Activated CD4-positive, alpha-beta memory T cell treated with anti-CD3 and anti-CD28 coated beads, Interleukin-2, amount 10 ng/mL, durations not matched to agents 7 days and 5 days (primary cell): ENCODE measurements around the gene C1QTNF8. TPM values are rescaled to one million over a fixed set of nuclear protein-coding genes. Genes with fewer than 3 reads are reported as not detected.

Experiments
- CTCF ChIA-PET: fragments of 350-600 bp; sonication (Branson Sonifier 250); formaldehyde crosslinking; loops from one replicate; lab custom pipeline; 2021; ENCODE audit warnings: antibody characterized with exemption, inconsistent platforms; lab: Charles Lee
- POLR2A ChIA-PET: fragments of 350-600 bp; sonication (Branson Sonifier 250); formaldehyde crosslinking; loops from one replicate; lab custom pipeline; 2021; ENCODE audit warnings: antibody characterized with exemption; lab: Charles Lee
- DNase-seq: peaks from one replicate; pipeline ENCODE4 v3.0.0-alpha.2; 2020
- H3K27ac Mint-ChIP-seq: one replicate; pipeline ENCODE4 v1.8.0; 2021; ENCODE audit warnings: mild to moderate bottlenecking, mixed read lengths
- H3K27me3 Mint-ChIP-seq: one replicate; pipeline ENCODE4 v1.8.0; 2021; ENCODE audit warnings: mixed read lengths
- H3K36me3 Mint-ChIP-seq: one replicate; pipeline ENCODE4 v1.8.0; 2021; ENCODE audit warnings: low read depth, mixed read lengths
- H3K4me1 Mint-ChIP-seq: one replicate; pipeline ENCODE4 v1.8.0; 2021; ENCODE audit warnings: mixed read lengths
- H3K4me3 Mint-ChIP-seq: one replicate; pipeline ENCODE4 v1.8.0; 2021; ENCODE audit warnings: mild to moderate bottlenecking, mixed read lengths
- H3K9me3 Mint-ChIP-seq: one replicate; pipeline ENCODE4 v1.8.0; 2021; ENCODE audit warnings: mixed read lengths
- total RNA-seq, 2 experiments: library from RNA; stranded (reverse); gene quantifications; one replicate each; pipeline ENCODE4 v1.2.3, GENCODE V29; 2021

C1QTNF8 gene, protein sequence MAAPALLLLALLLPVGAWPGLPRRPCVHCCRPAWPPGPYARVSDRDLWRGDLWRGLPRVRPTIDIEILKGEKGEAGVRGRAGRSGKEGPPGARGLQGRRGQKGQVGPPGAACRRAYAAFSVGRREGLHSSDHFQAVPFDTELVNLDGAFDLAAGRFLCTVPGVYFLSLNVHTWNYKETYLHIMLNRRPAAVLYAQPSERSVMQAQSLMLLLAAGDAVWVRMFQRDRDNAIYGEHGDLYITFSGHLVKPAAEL
- not detected for total RNA-seq

DNA sequence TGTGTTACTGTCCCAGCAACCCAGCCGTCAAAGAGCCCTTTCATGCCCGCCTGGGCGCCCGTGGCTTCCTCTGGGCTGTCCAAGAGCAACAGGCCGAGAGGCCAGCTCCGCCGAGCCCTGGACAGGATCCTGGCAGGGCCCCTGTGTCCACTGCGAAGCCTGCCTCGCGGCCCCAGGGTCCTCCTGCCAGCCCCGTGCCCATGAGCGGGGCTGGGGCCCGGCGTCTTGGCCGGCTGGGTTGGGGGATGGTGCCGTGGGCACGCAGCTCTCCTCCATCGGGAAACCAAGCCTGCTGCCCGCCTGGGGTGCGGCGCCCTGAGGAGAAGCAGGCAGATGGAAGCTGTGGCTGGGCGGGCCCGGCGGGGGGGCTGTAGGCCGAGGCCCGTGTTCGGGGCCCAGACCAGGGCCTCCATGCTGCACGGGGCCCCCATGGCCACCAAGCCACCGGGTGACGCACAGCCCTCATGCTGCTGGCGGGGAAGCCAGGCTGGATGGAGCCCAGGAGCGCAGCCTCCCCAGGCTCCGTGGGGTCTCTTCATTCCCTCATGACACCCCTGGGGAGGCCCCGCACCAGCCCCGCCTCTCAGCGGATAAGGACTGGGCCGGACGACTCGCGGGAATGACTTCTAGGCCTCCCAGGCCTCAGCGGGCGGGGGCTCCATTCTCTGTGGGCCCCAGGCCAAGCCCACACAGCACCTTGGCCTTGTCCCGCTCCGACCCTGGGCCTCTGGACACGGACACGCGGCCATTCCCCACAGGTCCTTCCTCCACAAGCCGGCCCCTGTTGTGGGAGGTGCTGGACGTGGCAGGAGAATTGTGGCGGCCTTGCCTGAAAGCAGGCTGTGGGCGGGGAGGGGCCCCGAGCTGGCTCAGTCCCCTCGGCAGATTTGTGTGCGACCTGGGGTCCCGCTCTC lies at the start of gene C1QTNF8:
C1QTNF8 (minus strand) TSS at position 76 of the 914 bp plus-strand sequence. CDS start 1,322 bp downstream, outside the sequence.
- H3K27ac Mint-ChIP-seq = no peak within 1 kb of the TSS
- H3K4me3 Mint-ChIP-seq = no peak within 1 kb of the TSS
- peaks cover 8% of the 10 kb centered on the region for H3K9me3 Mint-ChIP-seq
- no peaks in the 10 kb centered on the region for H3K27me3 Mint-ChIP-seq
- DNase-seq = no peak
- ChIA-PET POLR2A (no interaction called here), CTCF (no interaction called here)
- no peaks in the 10 kb centered on the region for H3K4me1 Mint-ChIP-seq
- peaks cover 5% of the 10 kb centered on the region for H3K36me3 Mint-ChIP-seq

DNA sequence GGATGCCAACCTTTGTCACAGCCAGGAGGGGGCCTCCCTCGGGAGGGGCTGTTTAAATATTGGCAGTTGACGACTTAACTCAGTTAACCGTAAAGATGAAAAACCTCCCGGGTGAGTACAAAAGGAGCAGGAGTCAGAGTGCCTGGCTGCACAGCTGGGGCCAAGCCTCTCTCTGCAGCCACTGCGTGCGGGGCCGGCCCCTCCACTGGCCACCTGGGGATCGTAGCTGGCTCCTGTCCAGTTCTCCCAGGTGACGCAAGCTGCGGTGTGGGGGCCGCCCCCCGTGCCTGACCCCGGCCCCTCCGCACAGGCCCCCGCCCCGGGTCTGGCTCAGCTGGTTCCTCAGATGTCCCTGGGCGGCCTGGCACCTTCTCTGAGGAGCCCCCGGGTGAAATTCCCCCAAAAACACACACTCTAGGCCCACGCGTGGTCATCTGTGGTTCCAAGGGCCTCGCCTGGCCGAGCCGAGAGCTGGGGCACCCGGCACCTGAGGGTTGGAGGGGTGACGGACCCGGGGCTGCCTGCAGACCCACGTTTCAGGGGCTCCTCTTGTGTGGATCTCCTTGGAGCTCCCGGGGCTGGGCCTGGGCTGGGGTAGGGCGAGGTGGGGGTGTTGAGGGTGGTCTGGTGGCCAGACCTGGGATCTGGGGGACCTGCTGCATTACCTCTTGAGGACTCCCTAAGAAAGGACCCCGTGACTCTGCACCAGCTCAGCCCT lies 49.5 kb upstream of the C1QTNF8 start:
- ChIA-PET CTCF (no interaction called here), POLR2A (no interaction called here)
- Mint-ChIP-seq H3K4me1 (no peaks in the 10 kb centered on the region), H3K36me3 (no peaks in the 10 kb centered on the region), H3K9me3 (no peaks in the 10 kb centered on the region), H3K4me3 (no peak overlapping the region), H3K27me3 (no peaks in the 10 kb centered on the region), H3K27ac (no peak overlapping the region)
- no peak for DNase-seq

DNA sequence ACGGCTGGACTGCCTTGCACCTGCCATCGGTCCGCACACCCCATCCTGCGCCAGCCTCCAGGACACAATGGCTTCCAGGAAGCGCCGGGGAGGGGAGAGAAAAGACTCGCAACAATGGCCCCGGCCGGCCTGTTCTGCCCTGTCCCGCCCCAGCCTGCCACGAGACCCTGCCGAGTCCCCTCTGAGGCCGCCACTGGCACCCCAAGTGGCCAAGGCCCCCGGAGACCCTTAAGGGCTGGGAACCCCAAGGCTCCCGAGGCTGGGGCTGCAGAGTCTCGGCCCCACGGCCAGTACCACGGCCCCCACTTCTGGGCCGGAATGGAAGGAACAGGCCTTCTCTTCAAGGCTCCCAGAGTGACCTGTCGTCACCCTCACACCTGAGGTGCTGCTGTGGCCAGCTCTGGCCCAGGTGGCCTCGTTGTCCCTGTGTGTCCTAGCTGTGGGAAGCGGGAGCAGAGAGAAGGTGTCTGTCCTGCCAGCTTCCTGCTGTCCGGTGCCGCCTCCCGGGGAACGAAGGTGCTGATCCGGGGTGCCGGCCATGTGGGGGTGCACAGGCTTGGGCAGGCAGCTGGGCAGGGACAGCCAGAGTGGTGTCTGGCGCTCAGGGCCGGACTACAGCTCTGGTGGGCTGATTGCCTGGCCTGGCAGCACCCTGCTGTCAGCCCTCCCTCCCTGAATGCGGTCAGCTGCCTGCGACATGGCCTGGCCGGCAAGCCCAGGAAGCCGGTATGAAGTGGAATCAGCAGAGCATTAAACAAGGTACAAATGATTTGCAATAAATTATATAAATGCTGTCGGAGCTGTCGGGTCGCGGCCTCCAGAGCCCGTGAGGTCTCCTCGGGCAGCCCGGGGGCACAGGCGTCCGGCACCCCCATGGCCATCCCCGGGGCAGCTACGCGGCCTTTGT lies 48.7 kb upstream of the C1QTNF8 start:
- Mint-ChIP-seq H3K9me3 (no peaks in the 10 kb centered on the region), H3K27ac (no peak overlapping the region), H3K36me3 (no peaks in the 10 kb centered on the region), H3K4me1 (no peaks in the 10 kb centered on the region), H3K4me3 (no peak overlapping the region), H3K27me3 (no peaks in the 10 kb centered on the region)
- POLR2A ChIA-PET = no interaction called here
- no peak for DNase-seq
- CTCF ChIA-PET = no interaction called here

DNA sequence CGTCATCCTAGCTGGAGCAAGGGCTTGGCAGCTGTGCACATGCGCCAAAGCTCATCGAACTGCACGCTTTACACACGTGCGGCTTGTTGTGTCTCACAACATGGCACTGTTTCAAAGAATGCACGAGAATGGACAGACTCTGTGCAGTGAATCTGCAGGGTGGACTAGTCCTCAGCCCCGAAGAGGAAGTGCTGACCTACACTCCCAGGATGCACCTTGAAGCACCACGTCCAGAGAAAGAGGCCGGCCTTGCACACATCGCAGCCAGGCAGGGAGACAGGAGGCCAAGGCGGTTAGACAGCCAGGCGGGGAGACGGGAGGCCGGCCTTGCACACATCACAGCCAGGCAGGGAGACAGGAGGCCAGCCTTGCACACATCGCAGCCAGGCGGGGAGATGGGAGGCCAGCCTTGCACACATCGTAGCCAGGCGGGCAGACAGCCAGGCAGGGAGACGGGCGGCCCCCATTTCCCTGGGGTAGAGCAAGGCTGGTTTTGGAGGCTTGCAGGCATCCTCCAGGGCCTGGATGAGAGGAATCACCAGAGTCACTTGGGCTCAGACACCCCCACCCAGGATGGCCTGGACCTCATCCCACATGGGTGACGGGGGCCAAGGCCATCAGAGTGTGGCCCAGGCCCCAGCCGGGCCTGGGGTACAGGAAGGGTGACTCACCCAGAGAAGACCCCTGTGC lies 47.9 kb upstream of the C1QTNF8 start:
- H3K4me3 Mint-ChIP-seq = no peak overlapping the region
- ChIA-PET CTCF (no interaction called here), POLR2A (no interaction called here)
- no peaks in the 10 kb centered on the region for H3K27me3 Mint-ChIP-seq
- no peaks in the 10 kb centered on the region for H3K9me3 Mint-ChIP-seq
- no peaks in the 10 kb centered on the region for H3K36me3 Mint-ChIP-seq
- H3K27ac Mint-ChIP-seq = no peak overlapping the region
- H3K4me1 Mint-ChIP-seq = no peaks in the 10 kb centered on the region
- no peak for DNase-seq

DNA sequence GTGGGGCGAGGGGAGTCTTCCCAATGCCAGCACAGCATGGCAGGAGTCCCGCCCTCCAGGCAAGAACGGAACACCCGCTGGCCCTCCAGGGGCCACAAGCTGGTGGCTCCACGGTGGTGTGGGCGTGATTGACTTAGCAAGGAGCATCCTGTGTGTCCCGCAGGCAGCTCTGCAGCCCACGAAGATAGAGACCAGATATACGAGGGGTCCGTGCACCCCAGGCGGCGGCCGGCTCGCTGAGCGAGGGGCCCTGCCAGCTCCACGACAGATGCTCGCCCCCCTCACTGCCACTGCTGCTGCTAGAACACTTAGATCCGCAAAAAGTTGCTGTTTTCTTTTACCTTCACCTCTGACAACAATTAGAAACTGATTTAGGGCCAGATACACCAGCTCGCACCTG lies 46.9 kb upstream of the C1QTNF8 start:
- no peak for DNase-seq
- no peaks in the 10 kb centered on the region for H3K9me3 Mint-ChIP-seq
- ChIA-PET POLR2A (no interaction called here), CTCF (interaction anchor here (0.7 kb wide), 1 partner anchor 41 kb away, joined by 3 read pairs; no protein-coding TSS in a partner anchor)
- no peaks in the 10 kb centered on the region for H3K4me1 Mint-ChIP-seq
- no peak overlapping the region for H3K4me3 Mint-ChIP-seq
- H3K27me3 Mint-ChIP-seq = no peaks in the 10 kb centered on the region
- H3K27ac Mint-ChIP-seq = no peak overlapping the region
- H3K36me3 Mint-ChIP-seq = no peaks in the 10 kb centered on the region

DNA sequence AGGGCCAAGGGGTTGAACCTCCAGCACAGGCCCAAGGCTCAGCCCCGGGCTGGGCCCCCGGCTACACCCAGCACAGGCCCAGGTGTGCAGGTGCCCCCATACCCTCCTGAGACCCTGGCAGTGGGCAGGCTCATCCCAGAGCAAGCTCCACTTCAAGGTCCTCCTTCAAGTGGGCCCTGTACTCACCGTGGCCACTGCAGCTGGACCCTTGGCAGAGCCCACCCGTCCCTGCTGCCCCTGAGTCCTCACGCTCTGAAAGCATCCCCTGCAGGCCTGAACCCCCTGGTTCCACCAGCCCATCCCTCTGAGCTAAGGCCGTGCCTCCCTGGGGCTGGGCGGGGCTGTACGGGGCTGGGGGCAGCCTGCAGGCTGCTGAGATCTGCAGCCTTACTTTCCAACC lies 45.7 kb upstream of the C1QTNF8 start:
- no peak overlapping the region for H3K27ac Mint-ChIP-seq
- ChIA-PET POLR2A (no interaction called here), CTCF (no interaction called here)
- DNase-seq = no peak
- H3K9me3 Mint-ChIP-seq = no peaks in the 10 kb centered on the region
- H3K4me1 Mint-ChIP-seq = no peaks in the 10 kb centered on the region
- H3K27me3 Mint-ChIP-seq = no peaks in the 10 kb centered on the region
- no peaks in the 10 kb centered on the region for H3K36me3 Mint-ChIP-seq
- H3K4me3 Mint-ChIP-seq = no peak overlapping the region

DNA sequence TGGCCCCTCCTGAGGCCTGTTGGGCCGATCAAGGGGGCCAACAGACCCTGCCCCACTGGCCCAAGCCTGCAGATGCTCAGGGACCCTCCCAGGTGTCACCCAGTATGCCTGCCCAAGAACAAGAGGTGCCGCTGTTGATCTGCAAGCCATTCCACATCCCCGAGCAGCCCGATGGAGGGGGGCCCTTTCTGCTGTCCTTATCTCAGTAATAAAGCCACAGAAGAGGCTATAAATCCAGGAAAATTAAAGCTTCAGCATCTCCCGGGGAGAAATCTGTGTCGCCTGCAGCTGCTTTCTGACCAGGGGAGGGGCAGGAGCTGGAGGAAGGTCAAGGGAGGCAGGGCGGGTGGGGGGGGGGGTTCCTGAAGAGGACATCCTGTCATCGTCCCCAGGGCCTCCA lies 45.1 kb upstream of the C1QTNF8 start:
- no peaks in the 10 kb centered on the region for H3K36me3 Mint-ChIP-seq
- H3K4me3 Mint-ChIP-seq = no peak overlapping the region
- H3K4me1 Mint-ChIP-seq = no peaks in the 10 kb centered on the region
- CTCF ChIA-PET = no interaction called here
- no peaks in the 10 kb centered on the region for H3K9me3 Mint-ChIP-seq
- no peaks in the 10 kb centered on the region for H3K27me3 Mint-ChIP-seq
- no peak overlapping the region for H3K27ac Mint-ChIP-seq
- POLR2A ChIA-PET = no interaction called here
- no peak for DNase-seq

DNA sequence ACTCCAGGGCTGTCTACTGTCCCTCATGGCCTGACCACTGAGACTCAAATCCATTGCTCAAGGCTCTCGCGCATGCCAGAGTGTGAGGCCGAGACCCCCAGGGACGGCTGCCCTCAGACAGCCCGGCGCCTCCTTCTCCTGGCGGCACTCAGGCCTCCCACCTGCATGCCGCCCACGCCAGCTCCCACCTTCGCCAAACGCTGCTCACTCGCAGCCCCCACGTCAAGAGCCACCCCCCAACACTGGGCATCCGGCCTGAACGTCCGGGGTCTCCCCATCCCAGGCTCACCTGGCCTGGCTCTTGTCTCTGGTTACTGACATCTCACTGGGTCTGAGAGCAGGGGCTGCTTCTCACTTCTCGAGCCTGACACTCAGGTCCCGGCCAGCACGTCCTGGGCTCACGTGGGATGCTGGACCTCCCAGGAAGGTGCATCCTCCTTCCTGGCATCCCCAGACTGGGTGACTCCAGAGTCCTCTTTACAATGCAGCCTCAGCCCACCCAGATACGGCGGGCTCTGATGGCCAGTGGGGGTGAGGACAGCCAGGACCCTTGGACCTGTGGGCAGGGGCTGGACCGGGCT lies 44.6 kb upstream of the C1QTNF8 start:
- DNase-seq = no peak
- Mint-ChIP-seq H3K27me3 (no peaks in the 10 kb centered on the region), H3K27ac (no peak overlapping the region), H3K36me3 (no peaks in the 10 kb centered on the region), H3K4me1 (no peaks in the 10 kb centered on the region), H3K9me3 (no peaks in the 10 kb centered on the region), H3K4me3 (no peak overlapping the region)
- ChIA-PET CTCF (no interaction called here), POLR2A (no interaction called here)

DNA sequence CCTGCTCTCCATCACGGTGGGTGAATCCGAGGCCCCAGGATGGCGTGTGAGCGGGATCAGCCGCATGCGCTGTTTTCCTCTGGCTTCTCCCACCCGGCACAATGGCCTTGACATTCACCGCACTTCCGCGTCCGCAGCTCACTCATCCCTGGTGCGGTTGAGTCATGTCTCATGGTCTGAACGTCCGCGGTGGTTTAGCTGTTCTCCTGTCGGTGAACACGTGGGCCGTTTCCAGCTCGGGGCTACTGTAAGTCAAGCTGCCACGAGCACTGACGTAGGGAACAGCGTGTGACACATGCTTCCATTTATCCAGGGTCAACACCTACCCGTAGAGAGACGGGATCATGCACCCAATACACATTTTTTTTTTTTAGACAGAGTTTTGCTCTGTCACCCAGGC lies 41.6 kb upstream of the C1QTNF8 start:
- ChIA-PET CTCF (no interaction called here), POLR2A (no interaction called here)
- H3K27me3 Mint-ChIP-seq = no peaks in the 10 kb centered on the region

DNA sequence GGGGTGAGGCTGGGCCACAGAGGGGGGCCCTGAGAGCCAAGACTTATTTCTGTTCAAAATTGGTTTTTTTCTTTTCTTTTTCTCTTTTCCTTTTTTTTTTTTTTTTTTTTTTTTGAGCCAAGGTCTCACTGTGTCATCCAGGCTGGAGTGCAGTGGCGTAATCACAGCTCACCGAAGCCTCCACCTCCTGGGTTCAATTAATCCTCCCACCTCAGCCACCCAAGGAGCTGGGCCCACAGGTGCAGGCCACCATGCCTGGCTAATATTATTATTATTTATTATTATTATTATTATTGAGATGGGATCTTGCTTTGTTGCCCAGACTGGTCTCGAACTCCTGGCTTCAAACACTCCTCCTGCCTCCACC lies 39.4 kb upstream of the C1QTNF8 start:
- ChIA-PET CTCF (no interaction called here), POLR2A (no interaction called here)
- no peak overlapping the region for H3K27ac Mint-ChIP-seq
- no peak for DNase-seq
- no peaks in the 10 kb centered on the region for H3K27me3 Mint-ChIP-seq
- no peaks in the 10 kb centered on the region for H3K9me3 Mint-ChIP-seq
- H3K36me3 Mint-ChIP-seq = no peaks in the 10 kb centered on the region
- no peak overlapping the region for H3K4me3 Mint-ChIP-seq
- H3K4me1 Mint-ChIP-seq = no peaks in the 10 kb centered on the region

More for the DNA sequence above, 41.6 kb upstream of the C1QTNF8 start:
- Mint-ChIP-seq H3K4me3 (no peak overlapping the region), H3K36me3 (no peaks in the 10 kb centered on the region), H3K9me3 (no peaks in the 10 kb centered on the region), H3K27ac (no peak overlapping the region), H3K4me1 (no peaks in the 10 kb centered on the region)
- no peak for DNase-seq

DNA sequence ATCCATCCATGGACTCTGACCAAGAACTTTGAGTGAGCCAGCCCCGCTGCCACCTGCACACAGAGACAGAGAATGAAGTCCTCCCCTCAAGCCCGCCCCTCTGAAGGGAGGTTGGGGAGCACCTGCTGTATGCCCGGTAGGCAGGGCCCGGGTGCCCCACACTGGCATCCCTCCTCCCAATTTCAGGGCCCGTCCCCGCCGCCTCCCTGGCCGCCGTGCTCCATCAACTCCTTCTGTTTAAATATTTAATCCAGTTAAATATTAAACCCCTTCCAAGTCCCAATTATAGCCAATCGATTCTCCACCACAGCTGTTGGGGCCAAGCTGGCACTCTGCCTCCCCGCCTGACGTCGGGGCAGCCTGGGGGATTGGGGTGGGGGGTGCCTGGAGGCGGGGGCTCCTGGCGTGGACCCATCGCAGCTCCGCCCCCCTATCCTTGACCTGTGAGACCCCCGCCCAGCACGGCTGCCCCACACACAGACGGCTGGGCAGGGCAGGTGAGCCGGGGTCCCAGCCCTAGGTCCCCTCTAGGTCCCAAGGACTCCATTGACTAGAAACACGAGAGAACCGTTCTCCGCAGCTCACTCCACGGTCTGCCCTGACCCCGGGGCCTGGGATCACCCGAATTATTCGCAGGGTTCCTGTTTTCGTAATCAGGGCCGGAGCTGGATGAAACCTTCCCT lies 38.9 kb upstream of the C1QTNF8 start:
- no peaks in the 10 kb centered on the region for H3K27me3 Mint-ChIP-seq
- POLR2A ChIA-PET = no interaction called here

More for the DNA sequence above, 38.9 kb upstream of the C1QTNF8 start:
- no peaks in the 10 kb centered on the region for H3K4me1 Mint-ChIP-seq
- no peaks in the 10 kb centered on the region for H3K9me3 Mint-ChIP-seq
- H3K27ac Mint-ChIP-seq = no peak overlapping the region
- CTCF ChIA-PET = no interaction called here
- no peaks in the 10 kb centered on the region for H3K36me3 Mint-ChIP-seq
- DNase-seq = no peak
- H3K4me3 Mint-ChIP-seq = no peak overlapping the region
